PC-3 (cell line): ENCODE data around the gene DCD. TPM values are rescaled to one million over a fixed set of nuclear protein-coding genes. Genes with fewer than 3 reads are reported as not detected.
"Not testable (repeated sequence)": the region's sequence is repeated elsewhere in the genome, so short reads cannot be mapped to it uniquely, and the experiment has no call there.

Experiments
- ATAC-seq: fragments of 200-7000 bp; cut with Tn5 transposase; 2 replicates; pipeline ENCODE4 v1.9.1; 2020; ENCODE audit warnings: mild to moderate bottlenecking, moderate library complexity
- BruUV-seq: library from RNA; stranded (reverse); fragments of 400-500 nt; replicated peaks from 2 replicates; lab custom pipeline; 2021; lab: Mats Ljungman, UMichigan
- CTCF ChIA-PET: fragments of 300-600 bp; sonication (Branson Sonifier 250); formaldehyde crosslinking; loops from one replicate; lab custom pipeline; 2022; ENCODE audit warnings: antibody characterized with exemption; lab: Charles Lee
- POLR2A ChIA-PET: fragments of 300-600 bp; sonication (Branson Sonifier 250); formaldehyde crosslinking; loops from one replicate; lab custom pipeline; 2022; ENCODE audit warnings: antibody characterized with exemption; ENCODE audit not compliant: unreplicated experiment; lab: Charles Lee
- DNase-seq: peaks from one replicate; pipeline ENCODE4 v3.0.0-alpha.2; 2015
- H2AFZ ChIP-seq: fragments of 300-600 bp; sonication (generic); 2 replicates; pipeline ENCODE4 v1.6.0; 2016; ENCODE audit warnings: antibody characterized with exemption, low read length
- H3F3A ChIP-seq: fragments of 300-600 bp; sonication (generic); one replicate; pipeline ENCODE4 v1.6.0; 2017; ENCODE audit warnings: antibody characterized with exemption, low read length, control low read depth, mild to moderate bottlenecking; ENCODE audit not compliant: unreplicated experiment
- H3K27ac ChIP-seq: fragments of 300-600 bp; sonication (generic); 2 replicates; pipeline ENCODE4 v1.5.1; 2016; ENCODE audit warnings: mild to moderate bottlenecking, low read length
- H3K27me3 ChIP-seq: fragments of 300-600 bp; sonication (generic); 2 replicates; pipeline ENCODE4 v1.6.1; 2016; ENCODE audit warnings: low read length, mixed read lengths
- H3K36me3 ChIP-seq: fragments of 300-600 bp; sonication (generic); 2 replicates; pipeline ENCODE4 v1.6.1; 2016; ENCODE audit warnings: low read depth, mixed run types, low read length, mixed read lengths
- H3K4me1 ChIP-seq: fragments of 300-600 bp; sonication (generic); 2 replicates; pipeline ENCODE4 v1.5.1; 2016; ENCODE audit warnings: low read length; ENCODE audit not compliant: insufficient read depth
- H3K4me2 ChIP-seq: fragments of 300-600 bp; sonication (generic); 2 replicates; pipeline ENCODE4 v1.6.0; 2016; ENCODE audit warnings: low read length
- H3K4me3 ChIP-seq: fragments of 300-600 bp; sonication (generic); 2 replicates; pipeline ENCODE4 v1.5.1; 2016; ENCODE audit warnings: mild to moderate bottlenecking, low read length, mixed read lengths
- H3K79me2 ChIP-seq: fragments of 300-600 bp; sonication (generic); 2 replicates; pipeline ENCODE4 v1.6.1; 2017; ENCODE audit warnings: low read length, mixed read lengths
- H3K9ac ChIP-seq: fragments of 300-600 bp; sonication (generic); 2 replicates; pipeline ENCODE4 v1.6.0; 2016; ENCODE audit warnings: mild to moderate bottlenecking, low read length
- H3K9me2 ChIP-seq: fragments of 300-600 bp; sonication (generic); replicated peaks from 2 replicates; pipeline ENCODE4 v1.6.1; 2016; ENCODE audit warnings: mixed run types, low read length, mixed read lengths
- H3K9me3 ChIP-seq: fragments of 300-600 bp; sonication (generic); 2 replicates; pipeline ENCODE4 v1.6.1; 2016; ENCODE audit warnings: low read length, mixed read lengths
- H4K20me1 ChIP-seq: fragments of 300-600 bp; sonication (generic); 2 replicates; pipeline ENCODE4 v1.6.1; 2016; ENCODE audit warnings: low read length, mixed read lengths
- CTCF ChIP-seq: fragments of 300-600 bp; sonication (generic); conservative IDR thresholded peaks from 2 replicates; pipeline ENCODE4 v1.5.1; 2017; ENCODE audit warnings: antibody characterized with exemption, low read depth, mild to moderate bottlenecking, low read length
- EZH2 ChIP-seq: fragments of 300-600 bp; sonication (generic); IDR thresholded peaks from one replicate; pipeline ENCODE4 v1.6.1; 2017; ENCODE audit warnings: antibody characterized with exemption, mild to moderate bottlenecking, low read length; ENCODE audit not compliant: unreplicated experiment
- EZH2phosphoT487 ChIP-seq: fragments of 300-600 bp; sonication (generic); IDR thresholded peaks from 2 replicates; pipeline ENCODE4 v1.6.1; 2018; ENCODE audit warnings: mild to moderate bottlenecking, antibody characterized with exemption, low read length, borderline replicate concordance
- intact Hi-C: fragments of 100-400 bp; cut with micrococcal nuclease; formaldehyde crosslinking; loops from 2 replicates; pipeline ENCODE4 v1.9.0; 2023
- total RNA-seq: library from RNA; depleted of rRNA; stranded (reverse); fragments of >200 nt; gene quantifications from 2 replicates; pipeline ENCODE4 v1.2.3, GENCODE V29; 2014

The DCD gene
- total RNA-seq, 1 experiment from 2014 or later: not detected

DNA sequence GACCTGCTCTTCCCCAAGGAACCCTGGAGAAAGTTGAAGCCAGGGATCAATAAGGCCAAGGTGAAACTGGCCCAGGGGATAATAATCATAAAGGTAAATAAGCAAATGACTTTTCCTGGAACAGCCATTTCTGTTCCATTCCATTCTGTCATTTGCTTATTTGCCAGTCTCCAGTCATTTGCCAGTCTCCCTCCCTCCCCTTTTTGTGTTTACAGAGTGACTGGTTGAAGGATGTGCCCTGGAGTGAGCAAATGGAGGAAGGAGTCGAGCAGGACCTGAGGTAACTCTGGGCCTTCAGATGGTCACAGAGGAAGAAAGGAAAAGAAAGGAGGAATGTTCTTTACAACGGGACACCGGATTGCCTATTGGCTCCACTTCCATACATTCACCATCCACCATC, 17.8 kb upstream of the DCD start:
- no TSS peak for BruUV-seq
- H3K4me3 ChIP-seq: no peak overlapping the region
- no peaks in the 10 kb centered on the region for H3F3A ChIP-seq
- H3K79me2 ChIP-seq: no peaks in the 10 kb centered on the region
- no peaks in the 10 kb centered on the region for H3K9me3 ChIP-seq
- H3K27ac ChIP-seq: no peak overlapping the region
- intact Hi-C loops: no loop called here
- CTCF ChIA-PET: no interaction called here
- TF ChIP-seq CTCF: no peak
- no peaks in the 10 kb centered on the region for H3K36me3 ChIP-seq
- POLR2A ChIA-PET: no interaction called here
- DNase-seq (no peak), ATAC-seq (no peak)
- no peaks in the 10 kb centered on the region for H3K4me1 ChIP-seq
- no peak overlapping the region for H3K4me2 ChIP-seq
- no peak overlapping the region for H3K9ac ChIP-seq
- H3K27me3 ChIP-seq: peaks cover 46% of the 10 kb centered on the region
- no peaks in the 10 kb centered on the region for H4K20me1 ChIP-seq
- no peak overlapping the region for H2AFZ ChIP-seq
- H3K9me2 ChIP-seq: no peaks in the 10 kb centered on the region

- ATAC-seq, intact Hi-C loops, H2AFZ ChIP-seq, H3F3A ChIP-seq, H3K4me2 ChIP-seq, H3K4me1 ChIP-seq, BruUV-seq, H3K9me2 ChIP-seq, H3K79me2 ChIP-seq, CTCF ChIA-PET, DNase-seq, H3K4me3 ChIP-seq, POLR2A ChIA-PET, H4K20me1 ChIP-seq, H3K9me3 ChIP-seq, H3K27ac ChIP-seq, H3K36me3 ChIP-seq, H3K9ac ChIP-seq: not testable (repeated sequence)
- H3K27me3 ChIP-seq: peaks cover 37% of the 10 kb centered on the region
Measured at GRCh38 chr12:54665022-54665635, 17.0 kb upstream of the DCD start.

- CTCF ChIA-PET: no interaction called here
- intact Hi-C loops: no loop called here
- no TSS peak for BruUV-seq
Measured at GRCh38 chr12:54663603-54664002, 15.4 kb upstream of the DCD start.

More at GRCh38 chr12:54663603-54664002, 15.4 kb upstream of the DCD start:
- H3K4me1 ChIP-seq: no peaks in the 10 kb centered on the region
- TF ChIP-seq EZH2phosphoT487 (no peak), CTCF (no peak), EZH2 (no peak)
- no peak overlapping the region for H3K4me3 ChIP-seq
- no peak overlapping the region for H3K27ac ChIP-seq
- no peak overlapping the region for H2AFZ ChIP-seq
- H3K9me3 ChIP-seq: no peaks in the 10 kb centered on the region
- H3K9ac ChIP-seq: no peak overlapping the region
- ATAC-seq (no peak), DNase-seq (no peak)
- H3F3A ChIP-seq: no peaks in the 10 kb centered on the region
- H3K27me3 ChIP-seq: peaks cover 37% of the 10 kb centered on the region
- no peaks in the 10 kb centered on the region for H3K36me3 ChIP-seq
- no peaks in the 10 kb centered on the region for H3K9me2 ChIP-seq
- POLR2A ChIA-PET: no interaction called here
- no peaks in the 10 kb centered on the region for H3K79me2 ChIP-seq
- no peak overlapping the region for H3K4me2 ChIP-seq
- no peaks in the 10 kb centered on the region for H4K20me1 ChIP-seq
